Measurements from ENCODE around the gene STON1.
"Not testable (repeated sequence)": the region's sequence is repeated elsewhere in the genome, so short reads cannot be mapped to it uniquely, and the experiment has no call there.

STON1 gene

GRCh38 chr2:48515513-48515985 is 14.4 kb upstream of the STON1 start:
- Histone ChIP-seq H3K36me3 (replicated peaks; ENCODE audit: low read depth, low read length) (peaks cover 23% of the 10 kb centered on the region), H3K27me3 (ENCODE audit: low read depth, low read length) (no peaks in the 10 kb centered on the region), H3K79me2 (ENCODE audit: low read length) (no peaks in the 10 kb centered on the region), H3K4me3 (ENCODE audit: low read length) (no peak overlapping the region), H3K4me1 (ENCODE audit: low read length) (peaks cover 6% of the 10 kb centered on the region; the same call in 1 of the 2 replicates), H2AFZ (ENCODE audit: low read depth, low read length) (no peak overlapping the region), H3K27ac (ENCODE audit: low read length) (no peak overlapping the region), H4K20me1 (ENCODE audit: insufficient read depth, low read length) (no peaks in the 10 kb centered on the region), H3K9me3 (ENCODE audit: insufficient read depth, low read length) (no peaks in the 10 kb centered on the region), H3K9ac (ENCODE audit: low read length) (no peak overlapping the region), H3K4me2 (ENCODE audit: low read length) (no peak overlapping the region)
- no peak for TF ChIP-seq EZH2phosphoT487 (IDR thresholded peaks at IDR 0.05; ENCODE audit: low read depth)
- TF ChIP-seq, protein P1, sequence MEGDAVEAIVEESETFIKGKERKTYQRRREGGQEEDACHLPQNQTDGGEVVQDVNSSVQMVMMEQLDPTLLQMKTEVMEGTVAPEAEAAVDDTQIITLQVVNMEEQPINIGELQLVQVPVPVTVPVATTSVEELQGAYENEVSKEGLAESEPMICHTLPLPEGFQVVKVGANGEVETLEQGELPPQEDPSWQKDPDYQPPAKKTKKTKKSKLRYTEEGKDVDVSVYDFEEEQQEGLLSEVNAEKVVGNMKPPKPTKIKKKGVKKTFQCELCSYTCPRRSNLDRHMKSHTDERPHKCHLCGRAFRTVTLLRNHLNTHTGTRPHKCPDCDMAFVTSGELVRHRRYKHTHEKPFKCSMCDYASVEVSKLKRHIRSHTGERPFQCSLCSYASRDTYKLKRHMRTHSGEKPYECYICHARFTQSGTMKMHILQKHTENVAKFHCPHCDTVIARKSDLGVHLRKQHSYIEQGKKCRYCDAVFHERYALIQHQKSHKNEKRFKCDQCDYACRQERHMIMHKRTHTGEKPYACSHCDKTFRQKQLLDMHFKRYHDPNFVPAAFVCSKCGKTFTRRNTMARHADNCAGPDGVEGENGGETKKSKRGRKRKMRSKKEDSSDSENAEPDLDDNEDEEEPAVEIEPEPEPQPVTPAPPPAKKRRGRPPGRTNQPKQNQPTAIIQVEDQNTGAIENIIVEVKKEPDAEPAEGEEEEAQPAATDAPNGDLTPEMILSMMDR (IDR thresholded peaks at IDR 0.05; ENCODE audit: low read depth, low read length) = no peak

DNA sequence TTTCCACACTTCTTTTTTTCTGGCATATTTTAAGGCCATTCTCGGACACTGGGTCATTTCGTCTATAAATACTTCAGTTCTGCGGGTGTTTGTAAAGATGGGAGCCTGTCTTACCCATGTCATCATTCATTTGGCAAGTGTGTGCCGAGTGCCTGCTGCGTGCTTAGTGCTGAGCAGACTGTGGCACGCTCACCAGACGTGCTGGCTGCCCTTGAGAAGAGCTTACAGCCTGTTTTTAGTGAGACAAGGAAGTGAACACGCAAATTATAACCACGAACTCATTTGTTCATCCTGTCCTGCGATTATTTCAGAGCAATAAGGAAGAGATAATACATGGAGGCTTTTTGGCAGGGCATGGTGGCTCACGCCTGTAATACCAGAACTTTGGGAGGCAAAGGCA is 10.4 kb upstream of the STON1 start:
- H3K27me3 ChIP-seq (ENCODE audit: low read depth, low read length) = no peaks in the 10 kb centered on the region
- H3K9ac ChIP-seq (ENCODE audit: low read length) = no peak overlapping the region
- H3K4me1 ChIP-seq (ENCODE audit: low read length) = peaks cover 6% of the 10 kb centered on the region; the same call in 1 of the 2 replicates
- no peaks in the 10 kb centered on the region for H3K9me3 ChIP-seq (ENCODE audit: insufficient read depth, low read length)
- H2AFZ ChIP-seq (ENCODE audit: low read depth, low read length) = no peak overlapping the region
- H3K79me2 ChIP-seq (ENCODE audit: low read length) = no peaks in the 10 kb centered on the region
- H3K27ac ChIP-seq (ENCODE audit: low read length) = no peak overlapping the region
- no peak for TF ChIP-seq EZH2phosphoT487 (IDR thresholded peaks at IDR 0.05; ENCODE audit: low read depth)
- TF ChIP-seq, protein P1 (IDR thresholded peaks at IDR 0.05; ENCODE audit: low read depth, low read length) = no peak
- no peak overlapping the region for H3K4me3 ChIP-seq (ENCODE audit: low read length)
- peaks cover 5% of the 10 kb centered on the region for H3K36me3 ChIP-seq (replicated peaks; ENCODE audit: low read depth, low read length)
- no peaks in the 10 kb centered on the region for H4K20me1 ChIP-seq (ENCODE audit: insufficient read depth, low read length)
- no peak overlapping the region for H3K4me2 ChIP-seq (ENCODE audit: low read length)

DNA sequence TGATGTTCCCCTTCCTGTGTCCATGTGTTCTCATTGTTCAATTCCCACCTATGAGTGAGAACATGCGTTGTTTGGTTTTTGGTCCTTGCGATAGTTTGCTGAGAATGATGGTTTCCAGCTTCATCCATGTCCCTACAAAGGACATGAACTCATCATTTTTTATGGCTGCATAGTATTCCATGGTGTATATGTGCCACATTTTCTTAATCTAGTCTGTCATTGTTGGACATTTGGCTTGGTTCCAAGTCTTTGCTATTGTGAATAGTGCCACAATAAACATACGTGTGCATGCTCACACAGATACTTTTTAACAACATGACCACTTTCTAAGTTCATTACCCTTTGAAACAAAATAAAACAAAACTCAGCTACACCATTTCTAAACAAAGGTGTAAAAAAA is 5.2 kb upstream of the STON1 start:
- H3K79me2 ChIP-seq (ENCODE audit: low read length); H3K27ac ChIP-seq (ENCODE audit: low read length); H3K9ac ChIP-seq (ENCODE audit: low read length); H3K27me3 ChIP-seq (ENCODE audit: low read depth, low read length); H3K36me3 ChIP-seq (replicated peaks; ENCODE audit: low read depth, low read length); H3K4me1 ChIP-seq (ENCODE audit: low read length); H3K4me3 ChIP-seq (ENCODE audit: low read length); H3K4me2 ChIP-seq (ENCODE audit: low read length); H3K9me3 ChIP-seq (ENCODE audit: insufficient read depth, low read length); H2AFZ ChIP-seq (ENCODE audit: low read depth, low read length); H4K20me1 ChIP-seq (ENCODE audit: insufficient read depth, low read length): not testable (repeated sequence)

DNA sequence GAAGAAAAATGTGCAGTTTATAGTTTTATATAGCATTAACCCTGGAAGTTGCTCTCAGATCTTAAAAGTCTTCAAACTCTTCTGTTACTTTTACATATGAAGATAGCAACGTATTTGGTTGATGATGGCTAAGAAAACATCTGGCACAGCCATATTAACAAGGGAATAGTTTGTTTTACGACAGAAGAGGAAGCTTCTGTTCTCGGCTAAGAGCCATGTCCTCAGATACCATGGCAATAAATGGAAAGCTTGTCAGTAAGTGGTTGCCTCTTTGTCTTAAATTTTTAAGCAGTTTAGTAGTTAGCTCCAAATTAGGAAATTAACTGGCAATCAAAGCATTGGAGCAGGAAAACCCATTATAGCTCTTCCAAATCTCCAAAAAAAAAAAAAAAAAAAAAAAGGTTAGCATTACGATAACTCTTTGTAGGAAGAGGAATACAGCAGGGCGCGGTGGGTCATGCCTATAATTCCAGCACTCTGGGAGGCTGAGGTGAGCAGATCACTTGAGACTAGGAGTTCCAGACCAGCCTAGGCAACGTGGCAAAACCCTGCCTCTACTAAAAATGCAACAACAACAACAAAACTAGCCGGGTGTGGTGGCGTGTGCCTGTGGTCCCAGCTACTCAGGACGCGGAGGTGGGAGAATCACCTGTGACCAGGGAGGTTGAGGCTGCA is 4.5 kb upstream of the STON1 start:
- no peak overlapping the region for H2AFZ ChIP-seq (ENCODE audit: low read depth, low read length)
- H3K4me2 ChIP-seq (ENCODE audit: low read length) = no peak overlapping the region
- H3K27ac ChIP-seq (ENCODE audit: low read length) = no peak overlapping the region
- H3K4me3 ChIP-seq (ENCODE audit: low read length) = no peak overlapping the region
- no peak for TF ChIP-seq EZH2phosphoT487 (IDR thresholded peaks at IDR 0.05; ENCODE audit: low read depth)
- TF ChIP-seq, protein P1 (IDR thresholded peaks at IDR 0.05; ENCODE audit: low read depth, low read length) = no peak
- H3K9ac ChIP-seq (ENCODE audit: low read length) = no peak overlapping the region
- no peaks in the 10 kb centered on the region for H3K27me3 ChIP-seq (ENCODE audit: low read depth, low read length)
- H4K20me1 ChIP-seq (ENCODE audit: insufficient read depth, low read length) = no peaks in the 10 kb centered on the region
- no peaks in the 10 kb centered on the region for H3K79me2 ChIP-seq (ENCODE audit: low read length)
- H3K9me3 ChIP-seq (ENCODE audit: insufficient read depth, low read length) = no peaks in the 10 kb centered on the region
- H3K36me3 ChIP-seq (replicated peaks; ENCODE audit: low read depth, low read length) = no peaks in the 10 kb centered on the region
- H3K4me1 ChIP-seq (ENCODE audit: low read length) = no peaks in the 10 kb centered on the region
